Effector memory CD8-positive, alpha-beta T cell (primary cell): ENCODE data around the gene DENR.

ENCODE experiments used
- ATAC-seq: fragments of 150-1000 bp; cut with Tn5 transposase; replicated peaks from 2 replicates; pipeline ENCODE4 v1.10.0; 2021; ENCODE audit warnings: mild to moderate bottlenecking, moderate library complexity
- DNase-seq, 3 experiments: peaks; one replicate each; pipeline ENCODE4 v3.0.0; 2021
- H3K27ac Mint-ChIP-seq, 2 donors: one replicate each; pipeline ENCODE4 v1.8.0; 2022; ENCODE audit warnings: mild to moderate bottlenecking in 2 of 2, mixed read lengths in 2 of 2, moderate library complexity in 2 of 2
- H3K27me3 Mint-ChIP-seq, 2 donors: one replicate each; pipeline ENCODE4 v1.8.0; 2022; ENCODE audit warnings: mixed read lengths in 2 of 2
- H3K36me3 Mint-ChIP-seq: one replicate; pipeline ENCODE4 v1.8.0; 2022; ENCODE audit warnings: mild to moderate bottlenecking, moderate library complexity, mixed read lengths; ENCODE audit not compliant: insufficient read depth
- H3K4me1 Mint-ChIP-seq, 2 donors: one replicate each; pipeline ENCODE4 v1.8.0; 2022; ENCODE audit warnings: low read depth in 2 of 2, mixed read lengths in 2 of 2
- H3K4me3 Mint-ChIP-seq, 2 donors: one replicate each; pipeline ENCODE4 v1.8.0; 2022; ENCODE audit warnings: mild to moderate bottlenecking in 2 of 2, mixed read lengths in 2 of 2, moderate library complexity in 2 of 2
- H3K9me3 Mint-ChIP-seq, 2 donors: one replicate each; pipeline ENCODE4 v1.8.0; 2022; ENCODE audit warnings: mixed read lengths in 2 of 2

The DENR gene

GRCh38 chr12:122811777-122812176, 59.2 kb downstream of the DENR start:
- DNase-seq (no peak), ATAC-seq (no peak)
- H3K4me3 Mint-ChIP-seq: no peak overlapping the region
- H3K27me3 Mint-ChIP-seq: no peaks in the 10 kb centered on the region
- no peaks in the 10 kb centered on the region for H3K9me3 Mint-ChIP-seq
- H3K36me3 Mint-ChIP-seq: no peaks in the 10 kb centered on the region
- H3K4me1 Mint-ChIP-seq: no peaks in the 10 kb centered on the region
- no peak overlapping the region for H3K27ac Mint-ChIP-seq

DNA sequence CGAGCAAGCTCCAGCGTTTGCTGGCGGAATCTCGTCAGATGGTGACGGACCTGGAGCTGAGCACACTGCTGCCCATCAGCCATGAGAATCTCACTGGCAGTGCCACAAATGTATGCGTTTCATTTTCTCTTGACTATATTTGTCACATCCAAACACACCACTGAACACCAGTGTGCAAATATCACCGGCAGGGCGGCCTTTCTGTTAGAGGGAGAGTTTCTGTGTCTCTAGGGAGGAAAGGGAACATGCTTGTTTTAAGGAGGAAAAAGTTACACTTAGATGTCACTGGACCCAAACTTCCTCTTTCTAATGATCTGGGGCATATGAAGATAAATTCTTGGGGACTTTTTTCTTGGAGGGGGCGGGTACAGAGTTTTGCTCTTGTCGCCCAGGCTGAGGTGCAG, 60.7 kb downstream of the DENR start:
- no peaks in the 10 kb centered on the region for H3K9me3 Mint-ChIP-seq
- H3K36me3 Mint-ChIP-seq: no peaks in the 10 kb centered on the region
- H3K27ac Mint-ChIP-seq: no peak overlapping the region
- no peaks in the 10 kb centered on the region for H3K4me1 Mint-ChIP-seq
- no peak overlapping the region for H3K4me3 Mint-ChIP-seq
- ATAC-seq (peak; percentile 32), DNase-seq (no peak)
- H3K27me3 Mint-ChIP-seq: no peaks in the 10 kb centered on the region

DNA sequence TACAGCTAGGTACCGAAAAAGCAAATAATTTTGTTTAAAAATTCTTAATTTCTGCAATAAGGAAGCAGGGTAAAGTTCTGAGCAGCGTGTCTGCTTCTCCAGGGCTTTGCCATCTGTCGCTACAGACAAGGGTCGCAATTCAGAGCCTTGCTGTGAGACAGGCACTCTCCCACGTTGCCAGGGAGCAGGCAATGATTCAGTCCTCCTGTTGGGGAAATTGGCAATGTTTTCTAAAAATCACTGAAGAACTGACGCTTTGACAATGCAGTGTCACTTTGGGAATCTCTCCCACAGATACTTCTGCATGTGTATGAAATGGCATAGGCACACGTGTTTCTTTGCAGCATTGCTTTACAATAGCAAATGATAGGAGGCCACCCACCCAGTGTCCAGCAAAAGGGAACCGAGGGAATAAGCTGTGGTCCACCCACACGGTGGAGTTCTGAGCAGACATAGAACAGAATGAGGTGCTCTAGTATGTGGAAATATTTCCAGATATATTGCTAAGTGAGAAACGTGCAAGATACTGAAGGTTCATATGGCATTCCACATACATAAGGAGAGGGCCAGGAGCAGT, 66.7 kb downstream of the DENR start:
- peak overlapping the region in 1 of 2 donors; percentile 57 for H3K27ac Mint-ChIP-seq
- no peaks in the 10 kb centered on the region for H3K9me3 Mint-ChIP-seq
- no peaks in the 10 kb centered on the region for H3K4me1 Mint-ChIP-seq
- DNase-seq (no peak), ATAC-seq (no peak)
- H3K27me3 Mint-ChIP-seq: peaks cover 0 to 7% of the 10 kb centered on the region in 2 donors
- no peaks in the 10 kb centered on the region for H3K36me3 Mint-ChIP-seq
- no peak overlapping the region for H3K4me3 Mint-ChIP-seq

GRCh38 chr12:122820138-122820537, 67.5 kb downstream of the DENR start:
- H3K9me3 Mint-ChIP-seq: no peaks in the 10 kb centered on the region
- no peak for ATAC-seq

More at GRCh38 chr12:122820138-122820537, 67.5 kb downstream of the DENR start:
- Mint-ChIP-seq H3K36me3 (no peaks in the 10 kb centered on the region), H3K27ac (peak overlapping the region in 1 of 2 donors; percentile 57), H3K4me1 (no peaks in the 10 kb centered on the region), H3K4me3 (no peak overlapping the region), H3K27me3 (peaks cover 0 to 7% of the 10 kb centered on the region in 2 donors)
- DNase-seq: no peak
